Thyroid gland (tissue), 4 donors: ENCODE measurements around the gene KCNG2. TPM values are rescaled to one million over a fixed set of nuclear protein-coding genes. Genes with fewer than 3 reads are reported as not detected.

Experiments
- DNase-seq, 2 donors: peaks; one replicate each; pipeline ENCODE4 v3.0.0-alpha.2; 2019
- H3K27ac ChIP-seq, 3 donors: fragments of 200-600 bp; sonication (generic); 1 replicate in 2 of 3; 2 replicates in 1 of 3; pipeline ENCODE4 v1.5.1; 2016 to 2019; ENCODE audit warnings: mild to moderate bottlenecking in 1 of 3, moderate library complexity in 1 of 3
- H3K27me3 ChIP-seq: fragments of 200-600 bp; sonication (generic); one replicate; pipeline ENCODE4 v1.5.1; 2019
- H3K36me3 ChIP-seq, 2 donors: fragments of 200-600 bp; sonication (generic); one replicate each; pipeline ENCODE4 v1.5.1; 2016 to 2019
- H3K4me1 ChIP-seq, 2 donors: fragments of 200-600 bp; sonication (generic); one replicate each; pipeline ENCODE4 v1.5.1; 2017 to 2019
- H3K4me3 ChIP-seq, 3 donors: fragments of 200-600 bp; sonication (generic); replicated peaks in 1 of 3; 1 replicate in 2 of 3; 2 replicates in 1 of 3; pipeline ENCODE4 v1.5.1; 2016; ENCODE audit warnings: mild to moderate bottlenecking in 1 of 3
- H3K9me3 ChIP-seq: fragments of 200-600 bp; sonication (generic); one replicate; pipeline ENCODE4 v1.5.1; 2017
- CTCF ChIP-seq, 6 experiments: fragments of 200-600 bp in 3 of 6; fragments of 450-650 bp in 3 of 6; sonication (generic) in 3 of 6; IDR thresholded peaks; one replicate each; pipeline ENCODE4 v1.5.1; 2016 to 2019; ENCODE audit warnings: antibody characterized with exemption in 6 of 6, mild to moderate bottlenecking in 2 of 6, inconsistent platforms in 1 of 6, moderate library complexity in 1 of 6
- POLR2A ChIP-seq, 2 donors: fragments of 450-650 bp; IDR thresholded peaks; one replicate each; pipeline ENCODE4 v1.6.1; 2017; ENCODE audit warnings: antibody characterized with exemption in 2 of 2, mild to moderate bottlenecking in 2 of 2, moderate library complexity in 1 of 2
- WGBS, 2 donors: methylation state at CpG; one replicate each; pipeline ENCODE4 v1.1.5; 2017; 5-methylcytosine and 5-hydroxymethylcytosine counted together
- intact Hi-C: fragments of 100-400 bp; cut with DNase I; formaldehyde crosslinking; loops from one replicate; pipeline ENCODE4 v1.15.1; 2023
- total RNA-seq, 4 donors: library from RNA; depleted of rRNA; stranded (reverse); fragments of >200 nt; gene quantifications; one replicate each; pipeline ENCODE4 v1.2.3, GENCODE V29; 2016

The KCNG2 gene
- total RNA-seq, 4 donors from 2014 or later = 0.22 TPM; not detected in 3

- Histone ChIP-seq H3K9me3 (no peaks in the 10 kb centered on the region), H3K27me3 (no peaks in the 10 kb centered on the region), H3K27ac (no peak overlapping the region), H3K4me1 (no peaks in the 10 kb centered on the region), H3K4me3 (no peak overlapping the region), H3K36me3 (peaks cover 17 to 18% of the 10 kb centered on the region in 2 donors)
- WGBS, 2 donors = 85 to 86% methylated on average over 1 of the region's 1 CpG
- no peak for DNase-seq
- intact Hi-C loops = no loop called here
- no peak for TF ChIP-seq CTCF (IDR thresholded peaks at IDR 0.05)
- no peak for TF ChIP-seq POLR2A (IDR thresholded peaks at IDR 0.05)
Observed at GRCh38 chr18:79905993-79906392, 108.3 kb downstream of the KCNG2 start.

- TF ChIP-seq POLR2A (IDR thresholded peaks at IDR 0.05) (no peak), CTCF (IDR thresholded peaks at IDR 0.05) (no peak)
- Histone ChIP-seq H3K4me3 (no peak overlapping the region), H3K4me1 (no peaks in the 10 kb centered on the region), H3K27me3 (no peaks in the 10 kb centered on the region), H3K9me3 (no peaks in the 10 kb centered on the region), H3K27ac (no peak overlapping the region), H3K36me3 (peaks cover 17 to 18% of the 10 kb centered on the region in 2 donors)
- 99 to 100% methylated on average over 2 of the region's 2 CpGs for WGBS, 2 donors
- intact Hi-C loops = no loop called here
- no peak for DNase-seq
Observed at GRCh38 chr18:79906706-79907105, 109.0 kb downstream of the KCNG2 start.

GRCh38 chr18:79910563-79911343 lies 113.0 kb downstream of the KCNG2 start:
- Histone ChIP-seq H3K4me3 (no peak overlapping the region), H3K27ac (no peak overlapping the region), H3K4me1 (no peaks in the 10 kb centered on the region), H3K27me3 (no peaks in the 10 kb centered on the region), H3K36me3 (peaks cover 10 to 19% of the 10 kb centered on the region in 2 donors), H3K9me3 (no peaks in the 10 kb centered on the region)
- intact Hi-C loops = no loop called here
- DNase-seq = no peak
- TF ChIP-seq POLR2A (IDR thresholded peaks at IDR 0.05) = no peak
- TF ChIP-seq CTCF (IDR thresholded peaks at IDR 0.05) = no peak
- WGBS, 2 donors = 73 to 84% methylated on average over 8 to 9 of the region's 16 CpGs

- H3K4me1 ChIP-seq = no peaks in the 10 kb centered on the region
- H3K27ac ChIP-seq = no peak overlapping the region
- TF ChIP-seq POLR2A (IDR thresholded peaks at IDR 0.05) (no peak), CTCF (IDR thresholded peaks at IDR 0.05) (no peak)
- DNase-seq = no peak
- 71 to 72% methylated on average over 17 to 27 of the region's 29 CpGs for WGBS, 2 donors
- intact Hi-C loops = no loop called here
- H3K36me3 ChIP-seq = peaks cover 10 to 24% of the 10 kb centered on the region in 2 donors
- H3K9me3 ChIP-seq = no peaks in the 10 kb centered on the region
- no peaks in the 10 kb centered on the region for H3K27me3 ChIP-seq
- no peak overlapping the region for H3K4me3 ChIP-seq
Observed at GRCh38 chr18:79911344-79912270, 113.9 kb downstream of the KCNG2 start.
